HCT116 (cell line): ENCODE results near the gene MAPKAP1. TPM values are rescaled to one million over a fixed set of nuclear protein-coding genes. Genes with fewer than 3 reads are reported as not detected.

Source experiments
- ATAC-seq: fragments of 200-7000 bp; cut with Tn5 transposase; 2 replicates; pipeline ENCODE4 v1.9.1; 2020; ENCODE audit warnings: mild to moderate bottlenecking, moderate library complexity
- BruUV-seq: library from RNA; stranded (reverse); fragments of 400-500 nt; replicated peaks from 2 replicates; lab custom pipeline; 2021; lab: Mats Ljungman, UMichigan
- CTCF ChIA-PET: fragments of 300-600 bp; sonication (Branson Sonifier 250); formaldehyde crosslinking; loops from one replicate; lab custom pipeline; 2021; ENCODE audit warnings: antibody characterized with exemption; lab: Charles Lee
- POLR2A ChIA-PET: fragments of 300-600, 350-600 bp; sonication (Branson Sonifier 250); formaldehyde crosslinking; loops from one replicate; lab custom pipeline; 2021; ENCODE audit warnings: antibody characterized with exemption; lab: Charles Lee
- RAD21 ChIA-PET, 2 experiments: fragments of 300-600 bp; sonication (Branson Sonifier 250); formaldehyde crosslinking; loops; one replicate each; lab custom pipeline; 2023; ENCODE audit warnings: low total read pairs in 2 of 2; ENCODE audit not compliant: uncharacterized antibody in 2 of 2, unreplicated experiment in 2 of 2, low non-redundant PET in 1 of 2; lab: Charles Lee
- DNase-seq: peaks from one replicate; pipeline ENCODE4 v3.0.0-alpha.2; 2010; ENCODE audit warnings: low read depth, low spot score
- H2AFZ ChIP-seq: fragments of 200-600 bp; shearing (Covaris generic), sonication (generic); 2 replicates; pipeline ENCODE4 v1.6.1; 2017; ENCODE audit warnings: low read depth, mixed run types, mixed read lengths, antibody characterized with exemption, low read length; ENCODE audit not compliant: poor library complexity, severe bottlenecking
- H3K27ac ChIP-seq: 2 replicates; pipeline ENCODE4 v1.5.1; 2012; ENCODE audit warnings: low read depth, low read length
- H3K27me3 ChIP-seq: fragments of 200-600 bp; sonication (generic); 2 replicates; pipeline ENCODE4 v1.6.1; 2016; ENCODE audit warnings: mixed run types, low read length, mixed read lengths; ENCODE audit not compliant: insufficient read depth
- H3K36me3 ChIP-seq, 2 experiments: fragments of 200-500 bp in 1 of 2; fragments of 200-600 bp in 1 of 2; sonication (Bioruptor generic) in 1 of 2; sonication (generic) in 1 of 2; 2 replicates each; pipeline versions ENCODE4 v1.5.1 to v1.6.1; 2014 to 2016; ENCODE audit warnings: low read length in 2 of 2, inconsistent platforms in 1 of 2, mixed read lengths in 1 of 2, mixed run types in 1 of 2; ENCODE audit not compliant: insufficient read depth in 2 of 2, control insufficient read depth in 1 of 2
- H3K4me1 ChIP-seq, 2 experiments: fragments of 200-600 bp in 1 of 2; sonication (generic) in 1 of 2; 2 replicates each; pipeline versions ENCODE4 v1.5.1 to v1.6.1; 2012 to 2017; ENCODE audit warnings: low read length in 2 of 2, inconsistent platforms in 1 of 2, mild to moderate bottlenecking in 1 of 2, mixed read lengths in 1 of 2, mixed run types in 1 of 2, moderate library complexity in 1 of 2; ENCODE audit not compliant: insufficient read depth in 2 of 2, control insufficient read depth in 1 of 2
- H3K4me2 ChIP-seq: fragments of 200-600 bp; sonication (generic); 2 replicates; pipeline ENCODE4 v1.6.1; 2017; ENCODE audit warnings: mixed run types, low read length, mixed read lengths
- H3K4me3 ChIP-seq, 2 experiments: fragments of 200-600 bp in 1 of 2; sonication (generic) in 1 of 2; replicated peaks in 1 of 2; 2 replicates each; pipeline ENCODE4 v1.5.1; 2011 to 2016; ENCODE audit warnings: low read length in 2 of 2, control low read depth in 1 of 2, low read depth in 1 of 2, mild to moderate bottlenecking in 1 of 2, mixed read lengths in 1 of 2, mixed run types in 1 of 2
- H3K79me2 ChIP-seq: fragments of 200-600 bp; sonication (generic); 2 replicates; pipeline ENCODE4 v1.6.1; 2017; ENCODE audit warnings: mild to moderate bottlenecking, mixed run types, low read length, moderate library complexity, mixed read lengths; ENCODE audit not compliant: insufficient read depth
- H3K9ac ChIP-seq: fragments of 200-600 bp; sonication (generic); 2 replicates; pipeline ENCODE4 v1.6.1; 2016; ENCODE audit warnings: low read length, mixed read lengths
- H3K9me2 ChIP-seq: fragments of 200-600 bp; sonication (generic), shearing (Covaris generic); 2 replicates; pipeline ENCODE4 v1.6.1; 2017; ENCODE audit warnings: mixed run types, mild to moderate bottlenecking, moderate library complexity; ENCODE audit not compliant: insufficient read depth
- H3K9me3 ChIP-seq, 2 experiments: fragments of 200-500 bp in 1 of 2; fragments of 200-600 bp in 1 of 2; sonication (Bioruptor generic) in 1 of 2; sonication (generic) in 1 of 2; 2 replicates each; pipeline ENCODE4 v1.6.1; 2014 to 2017; ENCODE audit warnings: low read length in 2 of 2, mixed read lengths in 2 of 2, inconsistent platforms in 1 of 2, low read depth in 1 of 2, mild to moderate bottlenecking in 1 of 2, mixed run types in 1 of 2, moderate library complexity in 1 of 2; ENCODE audit not compliant: control insufficient read depth in 1 of 2, insufficient read depth in 1 of 2
- H4K20me1 ChIP-seq: fragments of 200-600 bp; sonication (generic), shearing (Covaris generic); 2 replicates; pipeline ENCODE4 v1.6.1; 2017; ENCODE audit warnings: mixed run types, mild to moderate bottlenecking, moderate library complexity; ENCODE audit not compliant: insufficient read depth
- ATF3 ChIP-seq: IDR thresholded peaks from 2 replicates; pipeline ENCODE4 v1.6.1; 2012
- CTCF ChIP-seq, 3 experiments: fragments of 200-600 bp in 1 of 3; sonication (generic) in 1 of 3; IDR thresholded peaks in 2 of 3; conservative IDR thresholded peaks in 1 of 3; 2 replicates each; pipeline ENCODE4 v1.5.1; 2012 to 2017; ENCODE audit warnings: low read depth in 2 of 3, low read length in 2 of 3, antibody characterized with exemption in 1 of 3, borderline replicate concordance in 1 of 3, control low read depth in 1 of 3, mild to moderate bottlenecking in 1 of 3, mixed read lengths in 1 of 3, mixed run types in 1 of 3, moderate library complexity in 1 of 3; ENCODE audit not compliant: insufficient read depth in 1 of 3
- EZH2 ChIP-seq: fragments of 200-600 bp; sonication (generic); IDR thresholded peaks from 2 replicates; pipeline ENCODE4 v1.6.1; 2017; ENCODE audit warnings: antibody characterized with exemption, mixed run types
- FOSL1 ChIP-seq: IDR thresholded peaks from 2 replicates; pipeline ENCODE4 v1.6.1; 2012; ENCODE audit warnings: low read depth
- POLR2A ChIP-seq: IDR thresholded peaks from 2 replicates; pipeline ENCODE4 v1.7.0; 2011; ENCODE audit warnings: borderline replicate concordance; ENCODE audit not compliant: insufficient read depth, insufficient read length; ENCODE audit errors: extremely low read depth
- RAD21 ChIP-seq: IDR thresholded peaks from 2 replicates; pipeline ENCODE4 v1.6.1; 2012; ENCODE audit warnings: low read depth, mild to moderate bottlenecking
- REST ChIP-seq: IDR thresholded peaks from 2 replicates; pipeline ENCODE4 v1.6.1; 2012; ENCODE audit warnings: low read depth
- SIN3A ChIP-seq: IDR thresholded peaks from 2 replicates; pipeline ENCODE4 v1.6.1; 2012; ENCODE audit warnings: low read depth
- TCF7L2 ChIP-seq: IDR thresholded peaks from 2 replicates; pipeline ENCODE4 v1.7.0; 2011; ENCODE audit warnings: borderline replicate concordance, inconsistent platforms; ENCODE audit not compliant: insufficient read depth, insufficient read length; ENCODE audit errors: extremely low read depth
- intact Hi-C: fragments of 100-400 bp; cut with micrococcal nuclease; formaldehyde crosslinking; loops from 2 replicates; pipeline ENCODE4 v1.10.0; 2022
- total RNA-seq: library from RNA; stranded (reverse); gene quantifications from one replicate; pipeline ENCODE4 v1.2.1, GENCODE V29; 2021; ENCODE audit not compliant: unreplicated experiment

MAPKAP1 gene
- total RNA-seq, 1 experiment from 2014 or later, result 72.5 TPM

GRCh38 chr9:125527471-125528002 is 179.5 kb downstream of the MAPKAP1 start:
- H3K4me1 ChIP-seq, result peaks cover 0 to 15% of the 10 kb centered on the region in 2 experiments; a peak in 3 of 4 replicates
- RAD21 ChIA-PET, result no interaction called here
- no peaks in the 10 kb centered on the region for H4K20me1 ChIP-seq
- DNase-seq (no peak), ATAC-seq (no peak)
- no TSS peak for BruUV-seq
- H3K27me3 ChIP-seq, result no peaks in the 10 kb centered on the region
- POLR2A ChIA-PET, result no interaction called here
- TF ChIP-seq POLR2A (no peak), CTCF (IDR thresholded peaks at IDR 0.05 in 2 of 3, conservative IDR thresholded peaks at IDR 0.05 in 1 of 3; ENCODE audit: borderline replicate concordance in 1 of 3, insufficient read depth in 1 of 3, low read depth in 2 of 3, low read length in 2 of 3) (no peak), RAD21 (no peak)
- CTCF ChIA-PET, result no interaction called here
- H3K9me2 ChIP-seq, result no peaks in the 10 kb centered on the region
- H3K9ac ChIP-seq, result no peak overlapping the region
- intact Hi-C loops, result no loop called here
- H3K4me2 ChIP-seq, result no peak overlapping the region
- H3K79me2 ChIP-seq, result no peaks in the 10 kb centered on the region
- no peaks in the 10 kb centered on the region for H3K36me3 ChIP-seq
- no peak overlapping the region for H3K27ac ChIP-seq
- no peak overlapping the region for H2AFZ ChIP-seq
- H3K4me3 ChIP-seq, result no peak overlapping the region
- H3K9me3 ChIP-seq, result no peaks in the 10 kb centered on the region

GRCh38 chr9:125525921-125526631 is 180.9 kb downstream of the MAPKAP1 start:
- peaks cover 7 to 28% of the 10 kb centered on the region in 2 experiments for H3K4me1 ChIP-seq
- ATAC-seq (no peak), DNase-seq (no peak)
- H3K9me2 ChIP-seq, result no peaks in the 10 kb centered on the region
- no peaks in the 10 kb centered on the region for H3K9me3 ChIP-seq
- no peak overlapping the region for H3K4me2 ChIP-seq
- H2AFZ ChIP-seq, result no peak overlapping the region
- H3K36me3 ChIP-seq, result no peaks in the 10 kb centered on the region
- H3K4me3 ChIP-seq, result no peak overlapping the region
- no peaks in the 10 kb centered on the region for H4K20me1 ChIP-seq
- no peak overlapping the region for H3K9ac ChIP-seq
- no peaks in the 10 kb centered on the region for H3K79me2 ChIP-seq
- no peak overlapping the region for H3K27ac ChIP-seq
- ChIA-PET CTCF (no interaction called here), POLR2A (no interaction called here), RAD21 (no interaction called here)
- BruUV-seq, result no TSS peak
- intact Hi-C loops, result no loop called here
- H3K27me3 ChIP-seq, result no peaks in the 10 kb centered on the region
- no peak for TF ChIP-seq SIN3A
- TF ChIP-seq ATF3, result no peak
- no peak for TF ChIP-seq POLR2A
- TF ChIP-seq CTCF (IDR thresholded peaks at IDR 0.05 in 2 of 3, conservative IDR thresholded peaks at IDR 0.05 in 1 of 3; ENCODE audit: borderline replicate concordance in 1 of 3, insufficient read depth in 1 of 3, low read depth in 2 of 3, low read length in 2 of 3), result no peak
- no peak for TF ChIP-seq REST
- TF ChIP-seq FOSL1, result no peak
- TF ChIP-seq EZH2, result no peak
- TF ChIP-seq TCF7L2, result no peak
